AG04449 (cell line): ENCODE data around the gene EPHX1.

Experiments used
- CTCF ChIA-PET: fragments of 350-600 bp; formaldehyde crosslinking; extraction: SDS; loops from one replicate; lab custom pipeline; 2021; ENCODE audit warnings: antibody characterized with exemption; lab: Yijun Ruan, JAX
- POLR2A ChIA-PET: fragments of 400-600, 350-600 bp; formaldehyde crosslinking; extraction: SDS; loops from one replicate; lab custom pipeline; 2020; ENCODE audit warnings: antibody characterized with exemption, inconsistent platforms; lab: Yijun Ruan, JAX
- DNase-seq: peaks from one replicate; pipeline ENCODE4 v3.0.0-alpha.2; 2010; ENCODE audit warnings: low read depth, low spot score
- H3K4me3 ChIP-seq: 2 replicates; pipeline ENCODE4 v1.5.1; 2011; ENCODE audit warnings: low read depth, mild to moderate bottlenecking, control low read depth, low read length
- TF ChIP-seq, protein P1 (sequence below): IDR thresholded peaks from one replicate; pipeline ENCODE4 v1.5.1; 2011; ENCODE audit warnings: mild to moderate bottlenecking, moderate library complexity, low read length, control low read depth, inconsistent platforms; ENCODE audit not compliant: insufficient read depth; ENCODE audit errors: missing control alignments

EPHX1 gene

GRCh38 chr1:225816643-225817538, 7.0 kb downstream of the EPHX1 start:
- TF ChIP-seq, protein P1, sequence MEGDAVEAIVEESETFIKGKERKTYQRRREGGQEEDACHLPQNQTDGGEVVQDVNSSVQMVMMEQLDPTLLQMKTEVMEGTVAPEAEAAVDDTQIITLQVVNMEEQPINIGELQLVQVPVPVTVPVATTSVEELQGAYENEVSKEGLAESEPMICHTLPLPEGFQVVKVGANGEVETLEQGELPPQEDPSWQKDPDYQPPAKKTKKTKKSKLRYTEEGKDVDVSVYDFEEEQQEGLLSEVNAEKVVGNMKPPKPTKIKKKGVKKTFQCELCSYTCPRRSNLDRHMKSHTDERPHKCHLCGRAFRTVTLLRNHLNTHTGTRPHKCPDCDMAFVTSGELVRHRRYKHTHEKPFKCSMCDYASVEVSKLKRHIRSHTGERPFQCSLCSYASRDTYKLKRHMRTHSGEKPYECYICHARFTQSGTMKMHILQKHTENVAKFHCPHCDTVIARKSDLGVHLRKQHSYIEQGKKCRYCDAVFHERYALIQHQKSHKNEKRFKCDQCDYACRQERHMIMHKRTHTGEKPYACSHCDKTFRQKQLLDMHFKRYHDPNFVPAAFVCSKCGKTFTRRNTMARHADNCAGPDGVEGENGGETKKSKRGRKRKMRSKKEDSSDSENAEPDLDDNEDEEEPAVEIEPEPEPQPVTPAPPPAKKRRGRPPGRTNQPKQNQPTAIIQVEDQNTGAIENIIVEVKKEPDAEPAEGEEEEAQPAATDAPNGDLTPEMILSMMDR, result no peak
- H3K4me3 ChIP-seq, result no peak overlapping the region
- ChIA-PET CTCF (no interaction called here), POLR2A (no interaction called here)
- DNase-seq, result no peak

- TF ChIP-seq, protein P1, result no peak
- H3K4me3 ChIP-seq, result no peak overlapping the region
- POLR2A ChIA-PET, result no interaction called here
- DNase-seq, result peak; percentile 53
- CTCF ChIA-PET, result interaction anchor here (1.3 to 1.4 kb wide), 2 partner anchors 8 to 343 kb away, joined by 4 to 5 read pairs; partner anchors contain the start of gene EPHX1
Measured at GRCh38 chr1:225817611-225818061, 7.7 kb downstream of the EPHX1 start.

DNA sequence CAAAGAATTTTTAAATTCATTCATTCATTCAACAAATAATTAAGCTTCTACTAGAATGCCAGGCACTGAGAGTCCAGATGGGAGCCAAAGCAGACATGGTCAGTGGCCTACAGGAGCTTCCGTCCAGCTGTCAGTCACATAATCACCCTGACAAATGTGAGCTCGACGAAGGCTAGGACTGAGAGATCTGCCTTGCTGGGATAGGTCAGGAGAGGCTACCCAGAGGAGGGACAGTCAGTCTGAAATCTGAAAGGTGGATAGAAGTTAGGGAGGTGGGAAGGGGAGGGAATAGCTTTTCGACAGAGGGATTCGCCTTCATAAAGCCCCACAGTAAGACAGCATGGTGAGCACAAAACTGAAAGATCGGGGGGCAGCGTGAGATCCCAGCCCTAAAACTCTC, 8.3 kb downstream of the EPHX1 start:
- H3K4me3 ChIP-seq, result no peak overlapping the region
- POLR2A ChIA-PET, result interaction anchor here (0.7 kb wide), 1 partner anchor 12 kb away, joined by 5 read pairs; no protein-coding TSS in a partner anchor
- no peak for DNase-seq
- CTCF ChIA-PET, result interaction anchor here (0.7 to 1.4 kb wide), 5 partner anchors 8 to 344 kb away, joined by 3 to 5 read pairs (median 4); partner anchors contain the start of gene EPHX1
- TF ChIP-seq, protein P1, result no peak

- no peak for DNase-seq
- CTCF ChIA-PET, result no interaction called here
- TF ChIP-seq, protein P1, result no peak
- H3K4me3 ChIP-seq, result no peak overlapping the region
- POLR2A ChIA-PET, result no interaction called here
Measured at GRCh38 chr1:225819346-225820192, 9.6 kb downstream of the EPHX1 start.

DNA sequence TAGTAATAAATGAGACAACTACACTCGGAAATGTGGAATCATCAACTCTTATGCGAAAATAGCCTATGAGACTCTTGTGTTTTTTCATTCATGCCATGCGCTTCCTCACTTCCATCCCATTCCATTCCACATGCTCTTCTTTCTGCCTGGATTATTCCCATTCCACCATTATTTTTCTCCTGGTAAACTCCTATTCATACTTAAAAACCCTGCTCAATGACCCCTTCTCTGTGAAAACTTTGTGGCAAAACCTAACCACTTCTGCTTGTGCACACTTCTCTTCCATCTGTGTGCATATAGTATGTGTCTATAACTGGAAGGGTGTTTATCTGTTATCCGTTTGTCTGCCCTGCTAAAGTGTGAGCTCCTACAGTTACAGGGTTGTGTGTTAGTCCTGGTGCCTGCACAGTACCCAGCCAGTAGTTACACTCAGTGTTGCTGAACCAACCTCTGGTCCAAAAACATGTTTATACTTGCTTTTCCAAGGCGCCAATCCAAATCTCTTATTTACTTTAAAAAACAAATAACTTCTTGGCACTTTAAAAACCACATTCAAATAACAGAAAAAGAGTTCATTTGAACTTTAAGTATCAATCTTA, 10.7 kb downstream of the EPHX1 start:
- H3K4me3 ChIP-seq, result no peak overlapping the region
- DNase-seq, result no peak
- TF ChIP-seq, protein P1, result no peak
- ChIA-PET CTCF (no interaction called here), POLR2A (no interaction called here)
